H1 (cell line): ENCODE measurements around the gene GRIP2.

Experiments
- CEBPB ChIP-seq: IDR thresholded peaks from 2 replicates; pipeline ENCODE4 v1.6.1; 2012; ENCODE audit warnings: low read depth, low read length
- EP300 ChIP-seq, 2 experiments: IDR thresholded peaks; 1 replicate in 1 of 2; 2 replicates in 1 of 2; pipeline ENCODE4 v1.6.1; 2011 to 2012; ENCODE audit warnings: low read depth in 2 of 2, low read length in 2 of 2, mild to moderate bottlenecking in 2 of 2, borderline replicate concordance in 1 of 2, inconsistent platforms in 1 of 2, moderate library complexity in 1 of 2
- EZH2 ChIP-seq: fragments of 200-600 bp; sonication (generic); IDR thresholded peaks from 2 replicates; pipeline ENCODE4 v1.7.1; 2012; ENCODE audit warnings: low read depth, mild to moderate bottlenecking, moderate library complexity, low read length, inconsistent platforms; ENCODE audit not compliant: severe bottlenecking
- FOSL1 ChIP-seq: IDR thresholded peaks from 2 replicates; pipeline ENCODE4 v1.6.1; 2011; ENCODE audit warnings: mild to moderate bottlenecking, low read depth, low read length, moderate library complexity; ENCODE audit not compliant: insufficient read depth
- JUND ChIP-seq: IDR thresholded peaks from 2 replicates; pipeline ENCODE4 v1.6.1; 2011; ENCODE audit warnings: mild to moderate bottlenecking, improper control_type of control experiment, low read length
- NRF1 ChIP-seq: IDR thresholded peaks from 2 replicates; pipeline ENCODE4 v1.6.1; 2011; ENCODE audit warnings: mild to moderate bottlenecking, low read depth, low read length, improper control_type of control experiment
- POLR2A ChIP-seq, 2 experiments: IDR thresholded peaks; 1 replicate in 1 of 2; 2 replicates in 1 of 2; pipeline ENCODE4 v1.6.1; 2011; ENCODE audit warnings: low read depth in 2 of 2, low read length in 2 of 2, mild to moderate bottlenecking in 2 of 2; ENCODE audit errors: control extremely low read depth in 1 of 2
- POLR2AphosphoS5 ChIP-seq: IDR thresholded peaks from 2 replicates; pipeline ENCODE4 v1.6.1; 2011; ENCODE audit warnings: low read depth, low read length
- SP4 ChIP-seq: IDR thresholded peaks from 2 replicates; pipeline ENCODE4 v1.6.1; 2012; ENCODE audit warnings: low read length, inconsistent platforms
- TBP ChIP-seq: IDR thresholded peaks from 2 replicates; pipeline ENCODE4 v1.6.1; 2011; ENCODE audit warnings: low read depth, low read length, improper control_type of control experiment
- YY1 ChIP-seq: IDR thresholded peaks from 2 replicates; pipeline ENCODE4 v1.6.1; 2011; ENCODE audit warnings: low read depth, mild to moderate bottlenecking, low read length
- TF ChIP-seq, protein P1 (sequence below), 3 experiments: IDR thresholded peaks; 1 replicate in 2 of 3; 2 replicates in 1 of 3; pipeline versions ENCODE4 v1.5.1 to v1.6.1; 2011; ENCODE audit warnings: low read length in 3 of 3, mild to moderate bottlenecking in 3 of 3, inconsistent platforms in 2 of 3, low read depth in 1 of 3, moderate library complexity in 1 of 3; ENCODE audit not compliant: insufficient read depth in 1 of 3; ENCODE audit errors: control extremely low read depth in 1 of 3

DNA sequence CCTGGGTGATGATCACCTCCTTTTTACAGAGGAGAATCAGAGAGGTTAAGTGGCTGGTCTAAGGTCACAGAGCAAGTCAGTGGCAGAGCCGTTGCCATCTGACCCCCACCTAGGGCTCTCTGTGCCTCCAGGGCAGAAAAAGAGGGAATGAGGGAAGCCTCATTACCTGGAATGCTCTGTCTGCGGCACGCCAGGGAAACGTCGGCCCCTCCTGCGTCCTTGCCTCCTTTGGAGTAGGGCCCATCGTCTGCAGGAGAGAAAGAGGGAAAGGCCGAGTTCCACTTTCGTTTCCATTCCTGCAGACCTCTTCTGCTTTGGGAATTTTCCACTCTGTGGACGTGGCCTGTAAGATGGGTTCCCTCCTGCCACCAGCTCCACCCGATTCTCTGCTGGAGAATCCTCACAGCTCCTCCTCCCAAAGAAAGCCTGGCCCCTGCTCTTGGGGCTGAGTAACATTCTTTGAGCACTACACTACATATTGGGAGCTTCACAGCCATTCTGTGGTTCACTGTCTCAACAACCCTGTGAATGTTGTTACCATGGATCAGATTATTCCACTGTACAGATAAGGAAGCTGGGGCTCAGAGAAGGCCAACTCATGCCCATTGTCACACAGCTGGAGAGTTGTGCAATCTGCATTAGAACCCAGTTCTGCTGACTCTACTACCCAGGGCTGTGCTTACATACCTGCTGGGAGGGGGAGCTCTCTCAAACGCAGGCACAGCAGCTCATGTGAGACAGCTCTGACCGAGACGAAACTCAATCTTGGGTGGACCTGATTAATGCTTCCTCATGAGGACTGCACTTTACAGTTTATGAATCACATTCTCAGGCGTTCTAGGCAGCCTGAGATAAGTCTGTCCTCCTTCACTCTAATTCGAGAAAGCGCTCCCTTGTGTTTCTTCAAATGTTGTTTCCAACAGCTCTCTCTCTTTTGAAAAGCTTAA is 14.2 kb downstream of the GRIP2 start:
- TF ChIP-seq, protein P1, sequence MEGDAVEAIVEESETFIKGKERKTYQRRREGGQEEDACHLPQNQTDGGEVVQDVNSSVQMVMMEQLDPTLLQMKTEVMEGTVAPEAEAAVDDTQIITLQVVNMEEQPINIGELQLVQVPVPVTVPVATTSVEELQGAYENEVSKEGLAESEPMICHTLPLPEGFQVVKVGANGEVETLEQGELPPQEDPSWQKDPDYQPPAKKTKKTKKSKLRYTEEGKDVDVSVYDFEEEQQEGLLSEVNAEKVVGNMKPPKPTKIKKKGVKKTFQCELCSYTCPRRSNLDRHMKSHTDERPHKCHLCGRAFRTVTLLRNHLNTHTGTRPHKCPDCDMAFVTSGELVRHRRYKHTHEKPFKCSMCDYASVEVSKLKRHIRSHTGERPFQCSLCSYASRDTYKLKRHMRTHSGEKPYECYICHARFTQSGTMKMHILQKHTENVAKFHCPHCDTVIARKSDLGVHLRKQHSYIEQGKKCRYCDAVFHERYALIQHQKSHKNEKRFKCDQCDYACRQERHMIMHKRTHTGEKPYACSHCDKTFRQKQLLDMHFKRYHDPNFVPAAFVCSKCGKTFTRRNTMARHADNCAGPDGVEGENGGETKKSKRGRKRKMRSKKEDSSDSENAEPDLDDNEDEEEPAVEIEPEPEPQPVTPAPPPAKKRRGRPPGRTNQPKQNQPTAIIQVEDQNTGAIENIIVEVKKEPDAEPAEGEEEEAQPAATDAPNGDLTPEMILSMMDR (IDR thresholded peaks at IDR 0.05; ENCODE audit: control extremely low read depth in 1 of 3, insufficient read depth in 1 of 3, low read depth in 1 of 3, low read length in 3 of 3) = no peak
- TF ChIP-seq EZH2 (no peak), FOSL1 (no peak), POLR2AphosphoS5 (no peak), NRF1 (no peak), EP300 (IDR thresholded peaks at IDR 0.05; ENCODE audit: borderline replicate concordance in 1 of 2, low read depth in 2 of 2, low read length in 2 of 2) (no peak), CEBPB (peak; percentile 92), POLR2A (IDR thresholded peaks at IDR 0.05; ENCODE audit: control extremely low read depth in 1 of 2, low read depth in 2 of 2, low read length in 2 of 2) (no peak), JUND (no peak), SP4 (no peak), TBP (no peak), YY1 (no peak)
